HFFc6 (cell line): ENCODE data around the gene KCNJ5. TPM values are rescaled to one million over a fixed set of nuclear protein-coding genes. Genes with fewer than 3 reads are reported as not detected.

ENCODE experiments used
- DNase-seq: peaks from one replicate; pipeline ENCODE4 v3.0.0-alpha.2; 2018
- H3K27ac Mint-ChIP-seq: 2 replicates; pipeline ENCODE4 v1.8.0; 2020; ENCODE audit warnings: mild to moderate bottlenecking, mixed read lengths
- H3K27me3 Mint-ChIP-seq: 2 replicates; pipeline ENCODE4 v1.8.0; 2021; ENCODE audit warnings: mild to moderate bottlenecking, moderate library complexity, mixed read lengths; ENCODE audit not compliant: insufficient read depth
- H3K36me3 Mint-ChIP-seq: 2 replicates; pipeline ENCODE4 v1.8.0; 2021; ENCODE audit warnings: low read depth, mixed read lengths
- H3K4me1 Mint-ChIP-seq: 2 replicates; pipeline ENCODE4 v1.8.0; 2020; ENCODE audit warnings: low read depth, mixed read lengths
- H3K4me3 Mint-ChIP-seq: 2 replicates; pipeline ENCODE4 v1.8.0; 2020; ENCODE audit warnings: mild to moderate bottlenecking, moderate library complexity, mixed read lengths
- H3K9me3 Mint-ChIP-seq: 2 replicates; pipeline ENCODE4 v1.8.0; 2020; ENCODE audit warnings: mild to moderate bottlenecking, mixed read lengths
- CTCF ChIP-seq: fragments of 200-600 bp; sonication (generic); IDR thresholded peaks from 2 replicates; pipeline ENCODE4 v1.5.0; 2021; ENCODE audit warnings: antibody characterized with exemption, mild to moderate bottlenecking
- total RNA-seq, 6 experiments: library from RNA; stranded (reverse); fragmentation: NEBNext Ultra II Directional; extraction: Animal tissue kit (Norgen Biotek cat#: 25700); gene quantifications; 2 replicates in 1 of 6; 3 replicates in 5 of 6; pipeline ENCODE4 v1.2.3, GENCODE V29; 2021

Gene KCNJ5
- total RNA-seq, 6 experiments from 2014 or later, result not detected

- DNase-seq, result no peak
- H3K4me3 Mint-ChIP-seq, result no peak overlapping the region
- H3K4me1 Mint-ChIP-seq, result no peaks in the 10 kb centered on the region
- H3K27ac Mint-ChIP-seq, result no peak overlapping the region
- peaks cover 44% of the 10 kb centered on the region for H3K27me3 Mint-ChIP-seq
- TF ChIP-seq CTCF, result no peak
- no peaks in the 10 kb centered on the region for H3K36me3 Mint-ChIP-seq
- no peaks in the 10 kb centered on the region for H3K9me3 Mint-ChIP-seq
These were observed 18.6 kb upstream of the KCNJ5 start for GRCh38 chr11:128872594-128872993.

- H3K27me3 Mint-ChIP-seq, result peaks cover 47% of the 10 kb centered on the region
- DNase-seq, result no peak
- no peaks in the 10 kb centered on the region for H3K9me3 Mint-ChIP-seq
- no peak overlapping the region for H3K4me3 Mint-ChIP-seq
- H3K4me1 Mint-ChIP-seq, result no peaks in the 10 kb centered on the region
- H3K27ac Mint-ChIP-seq, result no peak overlapping the region
- TF ChIP-seq CTCF, result no peak
- no peaks in the 10 kb centered on the region for H3K36me3 Mint-ChIP-seq
These were observed 16.7 kb upstream of the KCNJ5 start for GRCh38 chr11:128874427-128874826.

- Mint-ChIP-seq H3K9me3 (no peaks in the 10 kb centered on the region), H3K27ac (no peak overlapping the region), H3K4me3 (no peak overlapping the region), H3K27me3 (peaks cover 42% of the 10 kb centered on the region), H3K36me3 (no peaks in the 10 kb centered on the region), H3K4me1 (no peaks in the 10 kb centered on the region)
- DNase-seq, result no peak
- no peak for TF ChIP-seq CTCF
These were observed 15.0 kb upstream of the KCNJ5 start for GRCh38 chr11:128876133-128876650.

GRCh38 chr11:128877726-128878125 lies 13.4 kb upstream of the KCNJ5 start:
- no peak overlapping the region for H3K27ac Mint-ChIP-seq

GRCh38 chr11:128878455-128878854 lies 12.7 kb upstream of the KCNJ5 start:
- H3K27me3 Mint-ChIP-seq, result peaks cover 48% of the 10 kb centered on the region
- H3K4me3 Mint-ChIP-seq, result no peak overlapping the region
- no peaks in the 10 kb centered on the region for H3K4me1 Mint-ChIP-seq
- DNase-seq, result no peak
- no peaks in the 10 kb centered on the region for H3K9me3 Mint-ChIP-seq
- H3K27ac Mint-ChIP-seq, result no peak overlapping the region
- no peaks in the 10 kb centered on the region for H3K36me3 Mint-ChIP-seq
- TF ChIP-seq CTCF, result no peak

More at GRCh38 chr11:128877726-128878125, 13.4 kb upstream of the KCNJ5 start:
- Mint-ChIP-seq H3K27me3 (peaks cover 48% of the 10 kb centered on the region), H3K36me3 (no peaks in the 10 kb centered on the region), H3K4me3 (no peak overlapping the region), H3K9me3 (no peaks in the 10 kb centered on the region), H3K4me1 (no peaks in the 10 kb centered on the region)
- DNase-seq, result no peak
- no peak for TF ChIP-seq CTCF

- no peak for DNase-seq
- no peak for TF ChIP-seq CTCF
- Mint-ChIP-seq H3K27me3 (peaks cover 44% of the 10 kb centered on the region), H3K27ac (no peak overlapping the region), H3K9me3 (no peaks in the 10 kb centered on the region), H3K4me1 (no peaks in the 10 kb centered on the region), H3K4me3 (no peak overlapping the region), H3K36me3 (no peaks in the 10 kb centered on the region)
These were observed 11.3 kb upstream of the KCNJ5 start for GRCh38 chr11:128879817-128880216.
